GM19238 (cell line): ENCODE data around the gene LAMB1.

Experiments used
- DNase-seq: peaks from one replicate; pipeline ENCODE4 v3.0.0; 2011; ENCODE audit warnings: low spot score; ENCODE audit not compliant: insufficient read length

Gene LAMB1

DNA sequence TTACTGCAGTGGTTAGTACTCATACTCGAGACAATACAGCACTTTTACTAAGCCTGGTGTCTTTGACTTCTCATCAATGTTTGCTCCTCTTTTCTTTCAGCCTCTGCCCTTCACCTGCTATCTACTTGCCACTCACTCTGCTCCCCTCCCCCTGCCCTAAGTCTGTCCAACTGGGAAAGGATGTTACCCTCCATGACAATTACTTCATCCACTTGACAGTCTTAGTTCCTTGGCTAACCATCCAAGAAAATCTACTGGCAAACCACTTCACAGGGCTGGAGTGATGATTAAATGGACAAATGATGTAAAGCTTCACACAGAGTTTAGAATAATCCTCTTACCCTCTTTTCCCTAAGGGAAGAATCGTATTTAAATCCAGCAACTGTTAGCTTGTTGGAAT is 120.2 kb downstream of the LAMB1 start:
- no peak for DNase-seq

DNA sequence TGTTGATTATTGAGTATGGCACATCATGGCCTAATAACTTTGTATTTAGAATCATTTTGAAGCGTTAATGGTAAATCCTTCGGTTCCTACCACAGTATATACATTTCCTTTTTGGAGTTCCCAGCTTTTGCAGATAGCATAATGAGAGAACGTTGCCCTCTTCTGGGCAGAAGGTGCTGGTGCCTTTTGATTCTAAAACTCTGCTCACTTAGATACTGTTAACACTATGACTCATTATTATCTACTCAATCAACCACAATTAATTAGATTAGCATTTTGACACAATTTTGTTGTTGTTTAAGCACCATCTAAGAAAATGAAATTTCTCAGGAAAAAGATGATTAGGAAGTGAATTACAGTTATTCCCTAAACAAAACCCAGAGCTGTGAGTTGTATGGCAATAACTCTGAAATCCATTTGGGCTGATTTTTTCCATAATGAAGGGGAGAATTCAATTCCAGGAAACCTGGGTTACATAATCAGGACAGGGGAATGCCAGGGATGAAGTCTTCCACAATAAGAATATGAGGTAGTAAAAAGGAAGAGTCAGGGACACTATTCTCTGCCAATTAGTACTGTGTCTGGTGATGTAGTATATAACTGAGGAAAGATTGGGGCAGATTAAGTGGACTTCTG is 123.4 kb downstream of the LAMB1 start:
- DNase-seq: no peak

- no peak for DNase-seq
Observed at GRCh38 chr7:107878636-107879035, 124.3 kb downstream of the LAMB1 start.

- DNase-seq: no peak
Observed at GRCh38 chr7:107877731-107878382, 125.1 kb downstream of the LAMB1 start.

- no peak for DNase-seq
Observed at GRCh38 chr7:107876916-107877315, 126.0 kb downstream of the LAMB1 start.

DNA sequence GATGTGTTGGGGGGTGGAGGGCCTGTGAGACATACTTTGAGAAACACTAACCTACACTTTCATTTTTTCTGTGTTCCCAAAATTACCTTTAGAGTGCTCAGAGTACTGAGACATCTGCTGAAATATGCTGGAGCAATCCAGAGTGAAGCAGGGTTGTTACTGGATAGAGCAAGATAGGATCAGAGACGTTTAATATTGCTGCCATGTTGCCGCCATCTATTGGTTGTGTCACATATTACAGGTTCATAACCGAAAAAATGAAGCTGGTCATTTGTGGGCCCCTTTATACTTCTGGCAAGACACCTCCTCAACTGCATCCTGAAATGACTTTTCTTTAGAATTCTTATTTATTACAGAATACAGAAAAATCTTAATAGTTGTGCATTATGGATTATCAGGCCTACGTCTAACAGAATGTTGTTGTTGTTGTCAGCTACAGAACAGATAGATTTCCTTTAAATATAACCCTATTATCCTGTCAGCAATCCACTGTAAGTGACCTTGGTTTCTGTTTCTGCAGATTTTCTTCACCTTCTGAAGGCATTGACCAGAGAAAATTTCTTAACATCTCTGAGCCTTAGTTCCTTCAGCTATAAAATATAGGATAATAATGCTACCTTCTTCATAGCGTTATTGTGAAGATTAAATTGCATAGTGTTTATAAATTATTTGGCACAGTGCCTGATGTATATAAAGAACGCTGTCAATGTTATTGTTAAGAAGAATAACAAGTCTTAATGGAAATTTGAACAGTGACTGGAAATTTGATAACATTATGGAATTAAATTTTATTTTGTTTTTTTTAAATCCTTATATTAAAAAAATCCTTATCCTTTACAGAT is 128.1 kb downstream of the LAMB1 start:
- no peak for DNase-seq

- no peak for DNase-seq
Observed at GRCh38 chr7:107874111-107874510, 128.8 kb downstream of the LAMB1 start.
